ENCODE data around the gene HMGB4.

- no peak for TF ChIP-seq CTCF (IDR thresholded peaks at IDR 0.05; ENCODE audit: extremely low read depth in 1 of 2, insufficient read depth in 1 of 2, low read depth in 1 of 2, low read length in 2 of 2)
- no peak for TF ChIP-seq EZH2 (IDR thresholded peaks at IDR 0.05; ENCODE audit: borderline replicate concordance, low read depth, low read length, severe bottlenecking)
- TF ChIP-seq MAX (IDR thresholded peaks at IDR 0.05; ENCODE audit: insufficient read depth, insufficient read length) = no peak
- no peak for TF ChIP-seq FOS (IDR thresholded peaks at IDR 0.05; ENCODE audit: borderline replicate concordance, insufficient read depth, low read length)
- TF ChIP-seq POLR2A (IDR thresholded peaks at IDR 0.05; ENCODE audit: low read depth, low read length) = no peak
- no peak for TF ChIP-seq GATA2 (IDR thresholded peaks at IDR 0.05; ENCODE audit: insufficient read depth, insufficient read length, low read depth, low read length)
These were observed 21.5 kb upstream of the HMGB4 start for GRCh38 chr1:33842348-33842747.
